ENCODE measurements around the gene ENOPH1.

- TF ChIP-seq CTCF (optimal IDR thresholded peaks at IDR 0.05 in 1 of 3, IDR thresholded peaks at IDR 0.05 in 1 of 3, conservative IDR thresholded peaks at IDR 0.05 in 1 of 3; ENCODE audit: extremely low read depth in 1 of 3, insufficient read depth in 2 of 3, low read length in 3 of 3) (no peak), EZH2 (IDR thresholded peaks at IDR 0.05; ENCODE audit: low read length) (no peak)
Measured at GRCh38 chr4:82481506-82481840, 51.1 kb downstream of the ENOPH1 start.
